ENCODE measurements around the gene RBMY1E.
"Not testable (repeated sequence)": the region's sequence is repeated elsewhere in the genome, so short reads cannot be mapped to it uniquely, and the experiment has no call there.

RBMY1E gene

GRCh38 chrY:21917932-21918331 is at the start of gene RBMY1E:
TSS of gene RBMY1E (minus strand) at chrY:21918032. CDS start at chrY:21916054, 1,978 bp downstream.
- not testable (repeated sequence) for DNase-seq

- DNase-seq: not testable (repeated sequence)
These were observed 23.4 kb downstream of the RBMY1E start, which contains the start of gene RBMY1D for GRCh38 chrY:21894426-21894825. TSS of gene RBMY1D (minus strand) at chrY:21894526. CDS start at chrY:21892513, 2,013 bp downstream.

- not testable (repeated sequence) for DNase-seq
These were observed 48.3 kb downstream of the RBMY1E start for GRCh38 chrY:21869407-21870076.
